K562 (cell line): ENCODE results near the gene ST6GALNAC6. TPM values are rescaled to one million over a fixed set of nuclear protein-coding genes. Genes with fewer than 3 reads are reported as not detected.

Experiments used
- CBX2 ChIP-seq: fragments of 200-600 bp; sonication (generic); IDR thresholded peaks from one replicate; pipeline ENCODE4 v1.6.1; 2012; ENCODE audit warnings: mild to moderate bottlenecking, low read length, inconsistent platforms; ENCODE audit not compliant: insufficient read depth, poor library complexity, severe bottlenecking
- FOXM1 ChIP-seq, 2 experiments: fragments of 450-650 bp in 1 of 2; sonication (generic) in 1 of 2; formaldehyde crosslinking in 1 of 2; IDR thresholded peaks; 2 replicates each; pipeline versions ENCODE4 v1.6.1 to v1.9.0; 2017 to 2022; ENCODE audit warnings: low read depth in 2 of 2, mild to moderate bottlenecking in 2 of 2, missing genetic modification reagents in 1 of 2, moderate library complexity in 1 of 2
- ZBTB11 ChIP-seq, 3 experiments: fragments of 200-800 bp in 1 of 3; fragments of 250-450 bp in 1 of 3; fragments of 450-650 bp in 1 of 3; sonication (Bioruptor Pico) in 1 of 3; sonication (Bioruptor generic) in 1 of 3; formaldehyde crosslinking in 1 of 3; IDR thresholded peaks; 2 replicates each; pipeline versions ENCODE4 v1.6.1 to v1.8.0; 2016 to 2022; ENCODE audit warnings: mild to moderate bottlenecking in 2 of 3, missing genetic modification characterization in 2 of 3, missing compliant biosample characterization in 1 of 3, moderate library complexity in 1 of 3
- ZNF668 ChIP-seq: fragments of 250-450 bp; sonication (Bioruptor Pico); IDR thresholded peaks from 2 replicates; pipeline ENCODE4 v1.8.0; 2022; ENCODE audit warnings: mild to moderate bottlenecking, inconsistent platforms
- ZNF699 ChIP-seq: fragments of 250-450 bp; sonication (Bioruptor Pico); IDR thresholded peaks from 2 replicates; pipeline ENCODE4 v1.8.0; 2021; ENCODE audit warnings: mild to moderate bottlenecking, moderate library complexity; ENCODE audit not compliant: insufficient replicate concordance
- polyA plus RNA-seq, 8 experiments: library from polyadenylated mRNA; depleted of rRNA in 4 of 8; stranded (reverse) in 5 of 8; unstranded in 3 of 8; fragments of >200 nt; fragmentation: Nextera tagmentation in 2 of 8; fragmentation: Illumina TruSeq in 1 of 8; extraction: Ambion mirVana in 2 of 8; extraction: Trizol in 1 of 8; gene quantifications; 2 replicates each; pipeline versions ENCODE4 v1.2.1 to v1.2.3, GENCODE V29; 2011 to 2014; ENCODE audit warnings: inconsistent platforms in 1 of 8, missing spikeins in 1 of 8
- total RNA-seq, 7 experiments: library from RNA; depleted of rRNA in 6 of 7; stranded (reverse); fragments of >200 nt in 6 of 7; fragmentation: Illumina TruSeq in 2 of 7; extraction: Trizol in 2 of 7; gene quantifications; 2 replicates each; pipeline versions ENCODE4 v1.2.1 to v1.2.3, GENCODE V29; 2011 to 2021; ENCODE audit warnings: low replicate concordance in 1 of 7
- TF ChIP-seq, protein P1 (sequence below), 2 experiments: fragments of 450-650 bp; IDR thresholded peaks; 2 replicates each; pipeline ENCODE4 v1.6.1; 2018; ENCODE audit warnings: mild to moderate bottlenecking in 2 of 2, low read depth in 1 of 2; ENCODE audit not compliant: partially characterized antibody in 2 of 2

The ST6GALNAC6 gene
- total and polyA plus RNA-seq, 9 of the 15 experiments (the other 6 are each of a cell fraction or from before 2014, with no cell fraction given), result 0.13 to 23.0 (median 14.5) TPM

DNA sequence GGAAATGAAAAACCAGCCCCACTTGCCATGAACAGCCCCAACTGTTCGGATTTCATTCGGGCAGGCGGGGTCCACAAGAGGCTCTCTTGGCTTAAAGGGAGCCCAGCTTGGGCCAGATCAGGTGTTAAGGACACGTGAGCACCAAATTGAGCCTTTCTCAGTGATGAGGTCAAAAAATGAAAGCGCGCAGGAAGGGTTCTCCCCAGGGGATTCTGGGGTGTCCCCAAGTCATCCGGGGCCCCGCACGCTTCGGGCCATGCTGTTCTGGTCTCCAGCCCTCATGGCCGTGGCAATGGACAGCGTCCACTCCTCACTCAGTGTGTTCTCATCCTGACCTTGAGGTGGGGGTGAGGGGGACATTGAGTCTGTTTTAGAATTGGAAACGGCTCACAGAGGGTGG lies 32.9 kb downstream of the ST6GALNAC6 start (continued):
- TF ChIP-seq, protein P1, sequence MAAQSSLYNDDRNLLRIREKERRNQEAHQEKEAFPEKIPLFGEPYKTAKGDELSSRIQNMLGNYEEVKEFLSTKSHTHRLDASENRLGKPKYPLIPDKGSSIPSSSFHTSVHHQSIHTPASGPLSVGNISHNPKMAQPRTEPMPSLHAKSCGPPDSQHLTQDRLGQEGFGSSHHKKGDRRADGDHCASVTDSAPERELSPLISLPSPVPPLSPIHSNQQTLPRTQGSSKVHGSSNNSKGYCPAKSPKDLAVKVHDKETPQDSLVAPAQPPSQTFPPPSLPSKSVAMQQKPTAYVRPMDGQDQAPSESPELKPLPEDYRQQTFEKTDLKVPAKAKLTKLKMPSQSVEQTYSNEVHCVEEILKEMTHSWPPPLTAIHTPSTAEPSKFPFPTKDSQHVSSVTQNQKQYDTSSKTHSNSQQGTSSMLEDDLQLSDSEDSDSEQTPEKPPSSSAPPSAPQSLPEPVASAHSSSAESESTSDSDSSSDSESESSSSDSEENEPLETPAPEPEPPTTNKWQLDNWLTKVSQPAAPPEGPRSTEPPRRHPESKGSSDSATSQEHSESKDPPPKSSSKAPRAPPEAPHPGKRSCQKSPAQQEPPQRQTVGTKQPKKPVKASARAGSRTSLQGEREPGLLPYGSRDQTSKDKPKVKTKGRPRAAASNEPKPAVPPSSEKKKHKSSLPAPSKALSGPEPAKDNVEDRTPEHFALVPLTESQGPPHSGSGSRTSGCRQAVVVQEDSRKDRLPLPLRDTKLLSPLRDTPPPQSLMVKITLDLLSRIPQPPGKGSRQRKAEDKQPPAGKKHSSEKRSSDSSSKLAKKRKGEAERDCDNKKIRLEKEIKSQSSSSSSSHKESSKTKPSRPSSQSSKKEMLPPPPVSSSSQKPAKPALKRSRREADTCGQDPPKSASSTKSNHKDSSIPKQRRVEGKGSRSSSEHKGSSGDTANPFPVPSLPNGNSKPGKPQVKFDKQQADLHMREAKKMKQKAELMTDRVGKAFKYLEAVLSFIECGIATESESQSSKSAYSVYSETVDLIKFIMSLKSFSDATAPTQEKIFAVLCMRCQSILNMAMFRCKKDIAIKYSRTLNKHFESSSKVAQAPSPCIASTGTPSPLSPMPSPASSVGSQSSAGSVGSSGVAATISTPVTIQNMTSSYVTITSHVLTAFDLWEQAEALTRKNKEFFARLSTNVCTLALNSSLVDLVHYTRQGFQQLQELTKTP (IDR thresholded peaks at IDR 0.05; ENCODE audit: low read depth in 1 of 2, partially characterized antibody in 2 of 2), result no peak
- TF ChIP-seq FOXM1 (IDR thresholded peaks at IDR 0.05; ENCODE audit: low read depth) (no peak), FOXM1 (CRISPR knock-in tag; IDR thresholded peaks at IDR 0.05; ENCODE audit: low read depth) (no peak), ZBTB11 (CRISPR knock-in tag; IDR thresholded peaks at IDR 0.05) (no peak), ZNF699 (no peak), CBX2 (no peak), ZNF668 (CRISPR knock-in tag) (no peak)
- TF ChIP-seq, all 486 proteins: peak for 0
